Bronchial epithelial cell (primary cell): ENCODE measurements around the gene SSR4. TPM values are rescaled to one million over a fixed set of nuclear protein-coding genes. Genes with fewer than 3 reads are reported as not detected.

ENCODE experiments used
- DNase-seq: peaks from one replicate; pipeline ENCODE4 v3.0.0-alpha.2; 2010; ENCODE audit warnings: low read depth
- FAIRE-seq: peaks from 2 replicates; lab custom pipeline; 2011; peaks lifted over from hg19 to GRCh38; lab: Jason Lieb, UNC
- H3K27me3 ChIP-seq: 2 replicates; pipeline ENCODE4 v1.5.1; 2011; ENCODE audit warnings: low read length; ENCODE audit not compliant: control insufficient read depth, insufficient read depth
- H3K36me3 ChIP-seq: 2 replicates; pipeline ENCODE4 v1.5.1; 2011; ENCODE audit warnings: low read length; ENCODE audit not compliant: control insufficient read depth, insufficient read depth
- H3K4me3 ChIP-seq: 2 replicates; pipeline ENCODE4 v1.5.1; 2011; ENCODE audit warnings: mild to moderate bottlenecking, low read depth, low read length, control low read depth
- total RNA-seq: library from RNA; depleted of rRNA; stranded (reverse); fragments of >200 nt; gene quantifications from 2 replicates; pipeline ENCODE4 v1.2.1, GENCODE V29; 2014
- TF ChIP-seq, protein P1 (sequence below): IDR thresholded peaks from 2 replicates; pipeline ENCODE4 v1.5.1; 2011; ENCODE audit warnings: mild to moderate bottlenecking, moderate library complexity, low read length, control low read depth, inconsistent platforms; ENCODE audit not compliant: insufficient read depth, severe bottlenecking

Gene SSR4
- total RNA-seq, 1 donor from 2014 or later: 136 TPM

DNA sequence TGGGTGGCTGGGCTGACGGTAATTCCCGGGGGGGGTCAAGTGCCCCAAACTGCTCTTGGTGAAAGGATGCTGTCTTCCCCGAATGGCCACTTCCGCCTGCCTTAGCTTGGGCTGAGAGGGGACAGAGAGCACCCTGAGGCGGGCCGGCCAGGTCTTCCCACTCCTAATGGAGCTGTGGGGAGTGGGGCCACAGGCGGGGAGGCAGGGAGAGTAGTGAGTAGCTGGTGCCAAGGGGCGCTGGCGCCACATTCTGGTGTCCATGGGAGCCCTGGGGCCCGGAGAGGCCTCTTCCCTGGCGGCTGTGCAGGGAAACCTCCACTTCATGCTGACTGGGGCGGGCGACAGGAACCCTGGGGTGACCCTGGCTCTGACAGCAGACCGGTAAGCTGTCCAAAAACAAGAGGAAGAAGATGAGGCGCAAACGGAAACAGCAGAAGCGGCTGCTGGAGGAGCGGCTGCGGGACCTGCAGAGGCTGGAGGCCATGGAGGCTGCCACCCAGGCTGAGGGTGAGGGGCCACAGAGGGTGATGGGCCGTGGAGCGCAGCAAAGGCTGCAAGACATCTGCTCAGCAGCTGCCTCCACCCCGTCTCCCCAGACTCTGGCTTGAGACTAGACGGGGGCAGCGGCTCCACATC, 11.0 kb upstream of the SSR4 start:
- TF ChIP-seq, protein P1, sequence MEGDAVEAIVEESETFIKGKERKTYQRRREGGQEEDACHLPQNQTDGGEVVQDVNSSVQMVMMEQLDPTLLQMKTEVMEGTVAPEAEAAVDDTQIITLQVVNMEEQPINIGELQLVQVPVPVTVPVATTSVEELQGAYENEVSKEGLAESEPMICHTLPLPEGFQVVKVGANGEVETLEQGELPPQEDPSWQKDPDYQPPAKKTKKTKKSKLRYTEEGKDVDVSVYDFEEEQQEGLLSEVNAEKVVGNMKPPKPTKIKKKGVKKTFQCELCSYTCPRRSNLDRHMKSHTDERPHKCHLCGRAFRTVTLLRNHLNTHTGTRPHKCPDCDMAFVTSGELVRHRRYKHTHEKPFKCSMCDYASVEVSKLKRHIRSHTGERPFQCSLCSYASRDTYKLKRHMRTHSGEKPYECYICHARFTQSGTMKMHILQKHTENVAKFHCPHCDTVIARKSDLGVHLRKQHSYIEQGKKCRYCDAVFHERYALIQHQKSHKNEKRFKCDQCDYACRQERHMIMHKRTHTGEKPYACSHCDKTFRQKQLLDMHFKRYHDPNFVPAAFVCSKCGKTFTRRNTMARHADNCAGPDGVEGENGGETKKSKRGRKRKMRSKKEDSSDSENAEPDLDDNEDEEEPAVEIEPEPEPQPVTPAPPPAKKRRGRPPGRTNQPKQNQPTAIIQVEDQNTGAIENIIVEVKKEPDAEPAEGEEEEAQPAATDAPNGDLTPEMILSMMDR: no peak
- no peaks in the 10 kb centered on the region for H3K27me3 ChIP-seq
- peaks cover 2% of the 10 kb centered on the region for H3K36me3 ChIP-seq
- no peak for DNase-seq
- FAIRE-seq: no peak
- H3K4me3 ChIP-seq: no peak overlapping the region

DNA sequence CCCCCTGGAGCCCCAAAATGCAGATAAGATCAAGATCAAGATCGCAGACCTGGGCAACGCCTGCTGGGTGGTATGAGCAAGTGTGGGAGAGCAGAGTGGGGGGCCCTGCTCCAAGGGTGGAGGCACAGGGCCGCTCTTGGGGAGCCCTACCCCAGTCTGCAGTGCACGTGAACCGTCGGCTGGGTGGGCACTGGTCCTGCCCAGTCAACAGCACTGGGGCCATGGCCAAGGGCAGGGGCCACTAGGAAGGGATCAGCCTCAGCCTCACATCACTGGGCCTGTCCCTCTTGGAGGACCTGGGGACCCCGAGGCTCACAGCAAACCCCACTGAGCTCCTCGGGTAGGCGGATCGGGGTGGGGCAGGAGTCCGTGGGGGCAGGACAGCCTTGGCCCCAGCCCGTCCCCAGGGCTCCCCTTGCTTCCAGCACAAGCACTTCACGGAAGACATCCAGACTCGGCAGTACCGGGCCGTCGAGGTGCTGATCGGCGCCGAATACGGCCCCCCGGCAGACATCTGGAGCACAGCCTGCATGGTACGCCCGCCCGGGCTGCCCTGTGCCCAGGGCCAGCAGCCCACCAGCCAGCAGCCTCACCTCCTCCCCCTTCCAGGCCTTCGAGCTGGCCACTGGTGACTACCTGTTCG, 10.0 kb upstream of the SSR4 start:
- peaks cover 2% of the 10 kb centered on the region for H3K36me3 ChIP-seq
- TF ChIP-seq, protein P1: no peak
- no peak overlapping the region for H3K4me3 ChIP-seq
- FAIRE-seq: no peak
- DNase-seq: no peak
- H3K27me3 ChIP-seq: no peaks in the 10 kb centered on the region

- Histone ChIP-seq H3K36me3 (peaks cover 9% of the 10 kb centered on the region), H3K4me3 (no peak overlapping the region), H3K27me3 (no peaks in the 10 kb centered on the region)
- TF ChIP-seq, protein P1: no peak
- no peak for FAIRE-seq
- DNase-seq: no peak
These were observed 7.8 kb upstream of the SSR4 start for GRCh38 chrX:153786669-153787068.

DNA sequence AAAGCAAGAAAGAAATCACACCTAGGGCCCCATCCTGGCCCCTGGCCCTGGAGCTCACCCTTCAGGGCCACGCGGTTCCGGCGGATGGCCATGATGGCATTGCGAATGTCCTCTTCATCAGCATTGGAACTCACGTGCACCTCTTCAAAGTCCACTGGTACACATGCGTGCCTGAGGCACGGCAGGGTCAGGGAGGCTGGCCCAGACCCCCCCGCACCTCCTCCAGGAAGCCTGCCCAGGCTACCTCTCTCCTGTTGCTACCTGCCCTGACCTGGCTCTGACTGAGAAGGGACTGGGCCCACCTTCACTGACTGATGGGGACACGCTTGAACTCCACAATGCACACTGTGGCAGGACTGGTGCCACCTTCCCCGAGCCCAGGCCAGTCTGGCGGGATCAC, 4.8 kb upstream of the SSR4 start:
- peaks cover 9% of the 10 kb centered on the region for H3K36me3 ChIP-seq
- TF ChIP-seq, protein P1: no peak
- no peak overlapping the region for H3K4me3 ChIP-seq
- no peak for FAIRE-seq
- DNase-seq: no peak
- H3K27me3 ChIP-seq: no peaks in the 10 kb centered on the region

GRCh38 chrX:153791104-153791852, 3.2 kb upstream of the SSR4 start:
- no peak for DNase-seq
- no peak overlapping the region for H3K4me3 ChIP-seq
- FAIRE-seq: no peak
- peaks cover 8% of the 10 kb centered on the region for H3K36me3 ChIP-seq
- TF ChIP-seq, protein P1: no peak
- no peaks in the 10 kb centered on the region for H3K27me3 ChIP-seq
